Thyroid gland (tissue), 4 donors: Measurements from ENCODE around the gene DYRK1A.

Source experiments
- CTCF ChIP-seq, 6 experiments: fragments of 200-600 bp in 3 of 6; fragments of 450-650 bp in 3 of 6; sonication (generic) in 3 of 6; IDR thresholded peaks; one replicate each; pipeline ENCODE4 v1.5.1; 2016 to 2019; ENCODE audit warnings: antibody characterized with exemption in 6 of 6, mild to moderate bottlenecking in 2 of 6, inconsistent platforms in 1 of 6, moderate library complexity in 1 of 6
- POLR2A ChIP-seq, 2 donors: fragments of 450-650 bp; IDR thresholded peaks; one replicate each; pipeline ENCODE4 v1.6.1; 2017; ENCODE audit warnings: antibody characterized with exemption in 2 of 2, mild to moderate bottlenecking in 2 of 2, moderate library complexity in 1 of 2

GRCh38 chr21:37503848-37504467 is 137.4 kb downstream of the DYRK1A start:
- TF ChIP-seq CTCF (IDR thresholded peaks at IDR 0.05) (no peak), POLR2A (IDR thresholded peaks at IDR 0.05) (no peak)
